Endothelial cell (in vitro differentiated cells): Measurements from ENCODE around the gene FREM1. TPM values are rescaled to one million over a fixed set of nuclear protein-coding genes. Genes with fewer than 3 reads are reported as not detected.

Experiments used
- DNase-seq: peaks from one replicate; pipeline ENCODE4 v3.0.0; 2021; ENCODE audit warnings: low spot score
- H3K27ac Mint-ChIP-seq: one replicate; pipeline ENCODE4 v1.8.0; 2021; ENCODE audit warnings: mixed read lengths, inconsistent platforms; ENCODE audit not compliant: unreplicated experiment
- H3K27me3 Mint-ChIP-seq: one replicate; pipeline ENCODE4 v1.8.0; 2021; ENCODE audit warnings: mild to moderate bottlenecking, moderate library complexity, mixed read lengths, inconsistent platforms; ENCODE audit not compliant: unreplicated experiment
- H3K36me3 Mint-ChIP-seq: one replicate; pipeline ENCODE4 v1.8.0; 2021; ENCODE audit warnings: mild to moderate bottlenecking, low read depth, mixed read lengths, inconsistent platforms; ENCODE audit not compliant: unreplicated experiment
- H3K4me1 Mint-ChIP-seq: one replicate; pipeline ENCODE4 v1.8.0; 2021; ENCODE audit warnings: mild to moderate bottlenecking, mixed read lengths, inconsistent platforms; ENCODE audit not compliant: unreplicated experiment
- H3K4me3 Mint-ChIP-seq: one replicate; pipeline ENCODE4 v1.8.0; 2021; ENCODE audit warnings: mild to moderate bottlenecking, mixed read lengths, inconsistent platforms; ENCODE audit not compliant: unreplicated experiment
- H3K9me3 Mint-ChIP-seq: one replicate; pipeline ENCODE4 v1.8.0; 2021; ENCODE audit warnings: mixed read lengths, inconsistent platforms; ENCODE audit not compliant: unreplicated experiment
- CTCF ChIP-seq: fragments of 200-600 bp; sonication (generic); IDR thresholded peaks from one replicate; pipeline ENCODE4 v1.5.0; 2021; ENCODE audit warnings: antibody characterized with exemption; ENCODE audit not compliant: unreplicated experiment
- total RNA-seq: library from RNA; stranded (reverse); fragmentation: NEBNext Ultra II Directional; extraction: Animal tissue kit (Norgen Biotek cat#: 25700); gene quantifications from one replicate; pipeline ENCODE4 v1.2.1, GENCODE V29; 2021; ENCODE audit not compliant: unreplicated experiment

FREM1 gene
- total RNA-seq, 1 donor from 2014 or later: 2.9 TPM

GRCh38 chr9:14899815-14900193 is 10.4 kb downstream of the FREM1 start:
- Mint-ChIP-seq H3K4me3 (no peak overlapping the region), H3K4me1 (no peaks in the 10 kb centered on the region), H3K27me3 (no peaks in the 10 kb centered on the region), H3K27ac (no peak overlapping the region), H3K9me3 (no peaks in the 10 kb centered on the region), H3K36me3 (no peaks in the 10 kb centered on the region)
- no peak for TF ChIP-seq CTCF
- DNase-seq: no peak

GRCh38 chr9:14899042-14899814 is 11.0 kb downstream of the FREM1 start:
- H3K4me1 Mint-ChIP-seq: no peaks in the 10 kb centered on the region
- no peak for TF ChIP-seq CTCF
- no peaks in the 10 kb centered on the region for H3K36me3 Mint-ChIP-seq
- no peak overlapping the region for H3K4me3 Mint-ChIP-seq
- DNase-seq: no peak
- H3K27ac Mint-ChIP-seq: no peak overlapping the region
- no peaks in the 10 kb centered on the region for H3K27me3 Mint-ChIP-seq
- H3K9me3 Mint-ChIP-seq: no peaks in the 10 kb centered on the region

GRCh38 chr9:14895806-14896205 is 14.4 kb downstream of the FREM1 start:
- no peak overlapping the region for H3K4me3 Mint-ChIP-seq
- DNase-seq: no peak
- no peaks in the 10 kb centered on the region for H3K4me1 Mint-ChIP-seq
- H3K36me3 Mint-ChIP-seq: no peaks in the 10 kb centered on the region
- H3K27me3 Mint-ChIP-seq: no peaks in the 10 kb centered on the region
- no peak for TF ChIP-seq CTCF
- H3K27ac Mint-ChIP-seq: no peak overlapping the region
- no peaks in the 10 kb centered on the region for H3K9me3 Mint-ChIP-seq

GRCh38 chr9:14893280-14893679 is 16.9 kb downstream of the FREM1 start:
- Mint-ChIP-seq H3K36me3 (no peaks in the 10 kb centered on the region), H3K27ac (no peak overlapping the region), H3K4me3 (no peak overlapping the region), H3K4me1 (no peaks in the 10 kb centered on the region), H3K9me3 (no peaks in the 10 kb centered on the region), H3K27me3 (no peaks in the 10 kb centered on the region)
- no peak for DNase-seq
- no peak for TF ChIP-seq CTCF

GRCh38 chr9:14891332-14891731 is 18.9 kb downstream of the FREM1 start:
- DNase-seq: no peak
- Mint-ChIP-seq H3K36me3 (no peaks in the 10 kb centered on the region), H3K27me3 (no peaks in the 10 kb centered on the region), H3K9me3 (no peaks in the 10 kb centered on the region), H3K4me1 (no peaks in the 10 kb centered on the region), H3K4me3 (no peak overlapping the region), H3K27ac (no peak overlapping the region)
- TF ChIP-seq CTCF: no peak
